GM18858 (cell line): ENCODE measurements around the gene B3GAT1.

ENCODE experiments used
- ATAC-seq: cut with Tn5 transposase; IDR thresholded peaks from one replicate; pipeline ENCODE4 v1.9.1; 2021; ENCODE audit not compliant: unreplicated experiment

The B3GAT1 gene

DNA sequence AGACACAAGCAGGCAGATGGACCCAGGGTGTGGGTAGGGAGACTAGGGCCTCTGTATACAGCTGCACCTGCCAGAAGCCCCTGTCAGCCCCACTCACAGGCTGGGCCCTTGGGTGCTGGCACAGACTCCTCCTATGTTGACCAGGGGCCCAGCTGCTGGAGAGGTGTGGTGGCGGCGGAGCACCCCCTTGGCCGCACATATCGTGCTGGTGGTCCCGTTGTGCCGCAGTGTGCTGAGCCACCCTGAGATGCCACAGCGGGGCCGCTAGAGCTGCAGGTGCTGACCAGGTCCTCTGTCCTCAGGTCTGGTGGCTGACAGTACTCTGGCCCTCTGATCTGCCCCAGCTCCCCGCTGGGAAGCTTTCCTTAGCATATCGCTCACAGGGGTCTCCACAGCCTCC is 30.2 kb upstream of the B3GAT1 start:
- no peak for ATAC-seq

DNA sequence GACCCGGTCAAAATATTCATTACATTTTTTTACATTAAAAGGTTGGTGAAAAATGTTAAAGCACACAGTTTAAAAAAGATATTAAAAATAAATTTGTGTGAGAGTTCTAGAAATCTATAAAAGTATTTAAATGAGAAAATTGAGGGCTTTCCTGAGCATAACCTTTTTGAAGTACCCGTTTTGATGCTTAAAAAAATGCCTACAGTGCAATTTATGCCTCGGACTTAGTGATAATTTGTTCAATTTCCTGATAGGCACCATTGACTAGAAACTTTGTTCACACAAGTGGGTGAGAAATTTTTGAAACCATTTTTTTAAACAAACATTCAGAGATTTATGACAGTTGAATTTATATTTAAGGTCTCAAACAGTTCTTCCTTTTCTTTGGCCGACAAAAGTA is 29.7 kb upstream of the B3GAT1 start:
- ATAC-seq: no peak

DNA sequence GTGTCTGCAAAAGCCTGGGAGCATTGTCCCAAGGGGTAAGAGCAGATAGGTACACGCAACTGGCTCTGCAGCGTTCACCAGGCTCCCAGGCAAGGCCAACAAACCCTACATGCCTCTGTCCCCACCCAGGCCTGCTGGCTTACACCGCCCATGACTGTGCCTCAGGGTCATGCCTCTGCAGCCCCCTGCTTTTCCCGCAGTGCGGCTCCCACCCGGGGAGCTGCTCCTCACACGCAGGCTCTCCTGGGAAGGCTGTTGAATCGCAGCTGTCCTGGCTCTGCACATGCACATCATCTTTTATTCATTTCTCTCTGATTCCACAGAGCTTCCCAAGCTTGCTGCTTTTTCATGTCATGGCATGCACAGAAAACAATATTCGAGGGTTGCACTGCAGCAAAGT is 29.2 kb upstream of the B3GAT1 start:
- ATAC-seq: no peak

DNA sequence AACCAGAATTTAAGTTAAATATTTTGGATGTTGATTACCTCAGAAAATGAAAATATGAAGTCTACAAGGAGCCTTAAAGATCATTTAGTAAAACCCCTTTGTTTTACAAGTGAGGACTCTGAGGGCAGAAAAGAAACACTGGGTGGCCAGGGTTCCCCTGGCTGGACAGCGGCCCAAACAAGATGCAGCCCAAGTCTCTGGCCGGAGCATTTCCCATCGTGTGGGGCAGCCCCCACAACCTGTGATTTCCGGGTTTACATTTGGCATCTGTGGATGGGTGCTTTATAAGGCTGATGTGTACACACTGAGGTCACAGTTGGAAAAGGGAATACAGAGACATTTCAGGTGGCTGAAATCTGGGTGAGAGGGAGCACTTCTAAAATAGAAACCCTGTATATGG is 28.8 kb upstream of the B3GAT1 start:
- ATAC-seq: no peak

DNA sequence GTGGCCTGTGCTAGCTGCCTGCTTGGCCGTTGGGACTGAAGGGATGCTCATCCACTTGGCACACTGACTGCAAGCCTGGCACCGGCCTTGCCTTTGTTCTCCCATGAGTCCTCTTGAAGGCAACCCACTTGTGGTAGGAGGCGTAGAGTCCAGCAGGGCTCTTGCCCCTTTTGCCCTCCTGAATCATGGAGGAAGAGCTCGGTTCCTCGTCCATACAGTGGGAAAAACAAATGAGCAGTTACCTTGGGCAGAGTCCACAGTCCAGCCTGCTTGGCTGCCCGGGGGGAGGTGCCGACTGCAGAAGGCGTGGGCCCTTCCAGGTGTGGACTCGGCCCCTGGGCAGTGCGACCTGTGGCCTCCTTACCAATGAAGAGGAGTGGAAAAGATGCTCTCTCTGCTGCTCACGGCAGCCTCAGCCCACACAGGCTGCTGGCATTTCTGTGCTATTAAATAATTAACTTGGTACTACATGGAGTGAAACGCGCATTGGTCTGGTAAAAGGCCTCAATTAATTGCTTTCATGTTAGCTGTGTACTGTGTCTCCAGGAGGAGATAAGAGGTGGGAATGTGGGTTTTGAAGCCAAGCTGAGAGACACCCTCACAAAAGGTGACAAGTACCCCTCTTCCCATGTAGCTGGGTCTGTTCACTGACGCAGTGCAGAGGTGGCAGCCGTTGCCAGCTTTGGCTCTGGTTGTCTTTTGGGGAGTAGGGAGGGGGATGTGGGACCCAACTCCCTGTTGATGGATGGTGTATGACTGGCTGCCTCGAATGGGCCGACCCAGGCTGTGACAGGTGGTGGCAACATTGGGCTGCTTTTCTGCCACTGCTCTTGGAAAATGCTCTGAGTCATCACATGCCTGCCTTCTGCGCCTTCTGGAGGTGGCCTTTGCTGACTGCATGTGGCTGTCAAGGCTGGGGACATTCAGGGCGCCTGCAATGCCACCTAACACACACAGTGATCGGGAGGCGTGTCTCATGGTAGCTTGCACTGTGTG is 26.8 kb upstream of the B3GAT1 start:
- no peak for ATAC-seq

- no peak for ATAC-seq
Observed at GRCh38 chr11:134437821-134438220, 25.8 kb upstream of the B3GAT1 start.

GRCh38 chr11:134436781-134437180 is 24.7 kb upstream of the B3GAT1 start:
- ATAC-seq: no peak

GRCh38 chr11:134433806-134434205 is 21.8 kb upstream of the B3GAT1 start:
- ATAC-seq: no peak

- no peak for ATAC-seq
Observed at GRCh38 chr11:134433251-134433650, 21.2 kb upstream of the B3GAT1 start.

- ATAC-seq: no peak
Observed at GRCh38 chr11:134432776-134433175, 20.7 kb upstream of the B3GAT1 start.

DNA sequence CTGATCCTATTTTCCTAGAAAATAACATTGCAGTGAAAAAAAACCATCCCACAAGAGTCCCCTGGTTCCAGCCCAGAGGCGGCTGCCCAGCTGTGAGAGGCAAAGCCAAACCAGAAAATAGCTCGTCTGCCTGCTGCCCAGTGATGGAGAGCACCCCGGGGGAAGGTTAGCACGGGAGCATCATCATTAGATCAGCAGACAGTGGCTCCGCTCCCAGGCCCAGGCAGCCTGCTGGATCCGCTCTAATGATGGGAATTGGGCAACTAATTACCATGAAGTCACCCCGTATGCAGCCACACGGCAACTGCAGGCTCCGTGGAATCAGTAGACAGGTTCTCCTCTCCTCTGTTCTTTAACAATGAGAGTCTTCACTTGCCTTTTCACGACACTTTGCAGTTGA is 17.1 kb upstream of the B3GAT1 start:
- no peak for ATAC-seq

GRCh38 chr11:134425816-134426536 is 13.9 kb upstream of the B3GAT1 start:
- ATAC-seq: no peak

DNA sequence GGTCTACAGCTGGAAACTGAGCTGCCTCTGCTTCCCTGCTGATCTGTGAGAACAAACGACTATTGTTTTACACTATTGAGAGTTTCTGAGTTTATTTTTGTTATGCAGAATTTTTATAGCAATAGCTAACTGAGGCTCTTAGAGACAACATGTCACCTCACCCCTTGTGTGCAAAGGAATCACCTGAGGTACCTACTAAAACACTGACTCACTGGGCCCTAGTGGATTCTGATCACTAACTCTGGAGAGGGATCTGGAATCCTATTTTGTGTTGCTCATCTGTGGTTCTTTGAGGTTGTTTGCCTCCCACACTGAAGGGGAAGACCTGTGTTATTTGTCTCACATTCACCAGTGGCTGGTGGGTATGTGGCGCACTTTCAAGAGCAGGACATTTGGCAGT is 13.4 kb upstream of the B3GAT1 start:
- no peak for ATAC-seq

GRCh38 chr11:134423106-134423505 is 11.1 kb upstream of the B3GAT1 start:
- ATAC-seq: no peak

GRCh38 chr11:134417871-134418840 is 6.1 kb upstream of the B3GAT1 start:
- ATAC-seq: no peak

DNA sequence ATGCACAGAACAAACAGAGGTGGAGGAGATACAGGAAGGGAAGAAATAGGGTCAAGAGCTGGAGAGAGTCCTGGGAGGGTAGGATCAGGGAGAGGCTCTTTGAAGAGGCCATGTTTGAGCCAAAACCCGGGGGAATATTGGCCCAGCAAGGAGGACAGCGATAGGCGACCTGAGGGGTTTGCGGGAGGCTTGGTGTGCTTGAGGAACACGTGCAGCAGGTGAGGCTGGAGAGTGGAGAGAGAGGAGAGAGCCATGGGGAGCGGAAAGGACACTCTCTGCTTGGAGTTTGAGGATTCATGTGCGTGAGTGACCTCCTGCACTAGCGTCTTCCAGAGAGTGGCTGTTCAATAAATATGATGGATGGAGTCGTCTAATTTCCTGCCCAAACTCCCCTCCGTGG is 4.7 kb upstream of the B3GAT1 start:
- no peak for ATAC-seq

DNA sequence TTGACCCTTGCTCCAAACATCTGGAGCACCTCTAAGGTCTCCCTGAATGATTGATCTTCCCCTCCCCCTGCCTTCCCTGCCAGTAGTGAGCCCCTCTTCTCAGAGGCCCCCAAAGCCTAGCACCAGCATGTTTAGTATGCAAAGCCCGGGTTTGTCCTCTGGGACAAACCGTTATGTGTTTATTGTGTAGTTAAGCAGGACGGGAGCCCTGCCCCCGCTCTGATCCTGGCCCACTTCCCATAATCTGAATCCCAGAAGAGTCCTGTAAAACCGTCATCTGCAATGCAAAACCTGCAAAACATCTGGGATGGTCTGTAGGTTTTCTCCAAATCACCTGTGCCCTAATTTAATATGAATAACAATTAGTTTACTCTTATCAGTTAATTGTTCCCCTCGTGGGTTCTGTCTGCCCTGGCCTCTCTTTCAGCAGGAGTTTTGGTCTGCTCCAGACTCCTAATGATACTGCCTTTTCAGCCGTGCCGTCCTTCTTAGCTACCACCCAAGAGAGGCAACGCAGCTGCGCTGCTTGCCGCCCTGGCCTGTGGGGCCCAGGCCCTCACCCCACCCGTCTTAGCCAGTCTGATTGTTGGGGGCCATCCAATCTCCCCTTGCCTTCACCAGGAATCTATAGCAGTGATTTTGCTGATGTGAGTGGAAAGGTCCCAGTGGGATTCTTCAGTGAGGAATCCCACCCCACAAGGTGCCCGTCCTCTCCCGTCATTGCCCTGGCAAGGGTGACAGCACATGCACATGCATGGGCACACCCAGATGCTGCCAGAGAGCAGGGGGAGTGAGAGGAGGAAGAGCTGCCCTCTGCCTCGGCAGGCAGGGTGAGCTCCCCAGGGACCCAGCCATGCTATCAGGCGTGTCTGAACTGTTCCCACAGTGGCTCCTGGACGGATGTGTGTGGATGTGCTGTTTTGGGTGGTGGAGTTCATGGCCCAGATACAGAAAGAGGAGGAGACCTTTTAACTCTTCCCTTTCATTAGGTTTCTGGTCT is 3.0 kb upstream of the B3GAT1 start:
- no peak for ATAC-seq

- no peak for ATAC-seq
Observed at GRCh38 chr11:134413826-134414731, 2.0 kb upstream of the B3GAT1 start.
